GM19099 (cell line): ENCODE results near the gene L3MBTL1.

Source experiments
- POLR2A ChIP-seq: IDR thresholded peaks from 3 replicates; pipeline ENCODE4 v1.6.1; 2011; ENCODE audit warnings: low read depth; ENCODE audit not compliant: insufficient read length; ENCODE audit errors: extremely low read depth

Gene L3MBTL1

DNA sequence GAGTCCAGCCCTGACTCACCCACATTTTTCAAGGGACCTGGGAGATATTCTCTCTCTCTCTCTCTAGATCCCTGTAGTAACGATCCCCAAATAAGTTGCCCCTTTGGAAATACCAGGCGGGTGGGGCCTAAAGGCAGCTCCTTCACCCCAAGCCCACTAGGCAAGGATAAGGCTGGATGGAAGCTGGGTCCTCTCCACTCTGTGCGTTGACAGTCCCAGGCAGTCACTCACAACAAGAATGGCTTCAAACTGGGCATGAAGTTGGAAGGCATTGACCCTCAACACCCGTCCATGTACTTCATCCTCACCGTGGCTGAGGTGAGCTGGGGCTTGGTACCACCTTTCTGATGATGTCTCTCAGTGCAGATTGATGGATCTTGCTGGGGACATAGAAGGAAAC lies 21.6 kb downstream of the L3MBTL1 start:
- no peak for TF ChIP-seq POLR2A

DNA sequence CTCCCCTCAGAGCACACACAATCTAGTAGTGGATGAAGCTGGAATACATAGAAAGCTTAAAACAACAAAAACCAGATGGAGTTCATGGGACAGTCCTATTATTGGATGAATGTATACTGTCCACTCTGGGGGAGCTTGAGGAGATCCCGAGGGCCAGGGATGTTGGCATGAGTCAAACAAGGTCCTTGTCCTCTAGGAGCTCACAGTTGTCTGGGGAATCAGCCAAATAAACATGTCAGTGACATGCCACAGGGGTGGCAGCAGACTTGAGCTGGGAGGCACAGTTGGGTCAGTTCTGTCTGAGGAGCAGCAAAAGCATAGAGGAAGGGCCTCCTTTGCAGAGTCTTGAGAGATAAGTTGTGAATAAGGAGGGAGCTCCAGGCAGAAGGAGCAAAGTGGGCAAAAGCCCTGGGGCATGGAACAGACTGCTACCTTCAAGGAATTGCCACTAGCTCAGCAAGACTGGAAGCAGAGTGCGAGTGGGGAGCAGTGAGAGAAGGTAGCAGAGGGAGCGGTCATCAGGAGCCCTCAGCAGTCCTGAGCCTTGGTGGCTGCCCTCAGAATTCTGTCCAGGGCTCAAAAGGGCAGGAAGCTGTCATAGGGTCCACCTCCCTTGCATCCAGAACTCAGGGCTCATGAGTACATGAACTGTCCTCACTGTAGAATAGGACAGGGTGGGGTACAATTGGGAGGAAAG lies 22.1 kb downstream of the L3MBTL1 start:
- no peak for TF ChIP-seq POLR2A

DNA sequence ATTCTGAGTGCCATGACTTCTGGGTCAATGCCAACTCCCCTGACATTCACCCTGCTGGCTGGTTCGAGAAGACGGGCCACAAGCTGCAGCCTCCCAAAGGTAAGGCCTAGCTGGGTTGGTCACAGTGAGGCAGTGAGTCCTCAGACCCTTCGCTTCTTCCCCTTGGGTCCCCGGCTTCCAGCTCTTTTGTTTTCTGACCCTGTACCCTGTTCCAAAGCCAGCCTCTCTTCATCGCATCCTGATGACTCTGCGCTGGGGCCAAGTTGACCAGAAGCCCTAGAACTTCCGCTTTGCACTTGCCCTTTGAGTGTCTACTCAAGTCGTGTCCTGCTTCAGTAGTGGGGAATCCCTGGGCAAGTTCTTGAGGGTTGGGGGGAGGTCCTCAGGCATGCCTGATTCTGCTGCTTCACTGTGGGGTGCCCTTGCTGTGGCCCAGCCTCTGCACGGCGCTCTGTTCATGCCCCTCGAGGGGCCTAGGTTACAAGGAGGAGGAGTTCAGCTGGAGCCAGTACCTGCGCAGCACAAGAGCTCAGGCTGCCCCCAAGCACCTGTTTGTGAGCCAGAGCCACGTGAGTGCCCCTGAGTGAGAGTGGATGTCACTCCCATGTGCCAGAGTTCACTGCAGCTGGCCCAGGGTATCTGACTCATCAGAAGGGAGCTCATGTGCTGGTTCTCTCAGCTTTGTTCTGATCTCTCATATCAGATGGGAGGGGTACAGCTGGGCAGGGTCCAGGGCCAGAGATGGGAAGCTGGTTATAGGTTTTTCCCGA lies 23.0 kb downstream of the L3MBTL1 start:
- no peak for TF ChIP-seq POLR2A

DNA sequence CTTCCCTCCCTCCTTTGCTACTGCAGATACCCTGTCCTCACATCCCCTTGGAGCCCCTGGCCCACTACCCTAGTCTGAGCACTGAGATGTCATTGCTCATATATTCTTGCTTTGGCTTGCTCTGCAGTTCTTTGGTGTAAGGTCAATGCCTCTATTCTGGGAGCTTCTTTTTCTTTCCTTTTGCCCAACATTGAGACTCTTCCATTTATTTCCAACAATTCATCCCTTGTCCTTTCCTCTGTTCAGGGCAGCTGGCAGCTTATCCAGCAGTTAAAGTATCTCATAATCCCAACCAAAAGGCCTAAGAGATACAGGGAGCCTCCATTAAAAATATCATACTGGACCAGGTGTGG lies 23.6 kb downstream of the L3MBTL1 start:
- no peak for TF ChIP-seq POLR2A

DNA sequence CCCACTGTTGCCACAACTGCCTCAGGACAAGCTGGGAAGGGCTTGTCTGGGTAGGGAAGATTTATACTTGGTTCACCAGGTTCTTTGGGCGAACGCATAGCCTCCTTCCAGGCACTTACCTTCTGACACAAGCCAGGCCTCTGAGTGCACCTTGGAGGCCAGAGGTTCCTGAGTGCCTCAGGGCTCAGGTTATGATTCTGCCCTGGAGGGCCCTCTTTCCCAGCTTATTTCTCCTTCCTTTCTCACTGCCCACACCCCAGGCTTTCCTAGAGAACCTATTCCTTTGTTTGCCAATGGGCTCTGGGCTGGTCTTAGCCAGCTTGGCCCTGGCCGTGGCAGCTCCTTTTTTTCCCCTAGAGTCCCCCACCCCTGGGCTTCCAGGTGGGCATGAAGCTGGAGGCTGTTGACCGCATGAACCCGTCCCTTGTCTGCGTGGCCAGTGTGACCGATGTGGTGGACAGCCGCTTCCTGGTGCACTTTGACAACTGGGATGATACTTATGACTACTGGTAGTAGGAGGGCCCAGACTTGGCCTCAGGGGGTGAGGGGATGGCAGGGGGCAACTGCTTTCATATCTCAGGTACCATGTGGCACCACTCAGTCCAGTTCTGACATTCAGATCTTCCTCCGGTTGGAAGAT lies 25.0 kb downstream of the L3MBTL1 start:
- TF ChIP-seq POLR2A = no peak

DNA sequence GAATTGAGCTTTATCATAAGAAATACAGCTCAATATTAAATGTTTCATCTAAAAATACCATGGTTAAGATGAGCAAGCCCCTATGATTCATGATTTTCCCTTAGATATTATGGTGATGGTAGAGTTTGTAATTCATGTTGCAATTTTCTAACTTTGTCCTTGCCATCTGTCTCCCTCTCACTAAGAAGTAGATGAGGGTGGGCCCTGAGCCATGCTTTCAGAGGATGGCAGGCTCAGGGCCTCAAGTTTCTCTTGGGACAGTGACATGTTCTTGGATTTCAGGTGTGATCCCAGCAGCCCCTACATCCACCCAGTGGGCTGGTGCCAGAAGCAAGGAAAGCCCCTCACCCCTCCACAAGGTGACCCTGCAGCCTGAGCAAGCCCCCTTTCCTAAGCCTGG lies 25.6 kb downstream of the L3MBTL1 start:
- TF ChIP-seq POLR2A = no peak

DNA sequence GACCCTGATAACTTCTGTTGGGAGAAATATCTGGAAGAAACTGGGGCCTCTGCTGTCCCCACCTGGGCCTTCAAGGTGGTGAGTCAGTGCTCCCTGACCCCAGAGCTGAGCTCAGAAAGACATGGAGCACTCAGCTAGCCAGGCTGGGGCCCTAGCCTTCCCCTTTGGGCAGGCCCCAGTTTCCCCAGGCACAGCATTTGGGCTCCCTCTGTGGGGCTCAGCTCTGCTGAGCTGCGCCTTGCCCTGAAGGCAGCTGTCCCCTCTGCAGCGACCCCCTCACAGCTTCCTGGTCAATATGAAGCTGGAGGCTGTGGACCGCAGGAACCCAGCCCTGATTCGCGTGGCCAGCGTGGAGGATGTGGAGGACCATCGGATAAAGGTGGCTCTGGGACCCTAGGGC lies 26.5 kb downstream of the L3MBTL1 start:
- TF ChIP-seq POLR2A = no peak

DNA sequence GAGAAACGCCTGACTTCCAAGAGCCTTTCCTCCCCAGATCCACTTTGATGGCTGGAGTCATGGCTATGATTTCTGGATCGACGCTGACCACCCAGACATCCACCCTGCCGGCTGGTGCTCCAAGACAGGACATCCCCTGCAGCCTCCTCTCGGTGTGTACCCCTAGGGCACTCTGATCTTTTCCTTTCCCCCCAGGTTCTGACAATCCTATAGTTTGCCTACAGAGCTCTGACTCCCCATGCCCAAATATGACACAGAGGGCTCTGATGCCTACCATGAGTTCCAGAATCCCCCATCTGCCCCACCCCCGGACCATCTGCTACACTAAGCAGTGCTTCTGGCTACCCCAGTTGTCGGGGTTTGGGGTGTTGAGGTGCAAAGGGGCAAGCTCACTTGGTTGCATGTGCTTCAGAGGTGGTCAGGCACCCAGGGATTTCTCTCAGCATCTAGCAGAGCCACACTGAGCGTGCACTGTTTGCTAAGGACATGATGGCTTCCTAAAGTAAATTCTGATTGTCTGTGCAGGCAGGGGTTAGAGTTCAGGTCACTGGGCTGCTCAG lies 27.4 kb downstream of the L3MBTL1 start:
- no peak for TF ChIP-seq POLR2A

DNA sequence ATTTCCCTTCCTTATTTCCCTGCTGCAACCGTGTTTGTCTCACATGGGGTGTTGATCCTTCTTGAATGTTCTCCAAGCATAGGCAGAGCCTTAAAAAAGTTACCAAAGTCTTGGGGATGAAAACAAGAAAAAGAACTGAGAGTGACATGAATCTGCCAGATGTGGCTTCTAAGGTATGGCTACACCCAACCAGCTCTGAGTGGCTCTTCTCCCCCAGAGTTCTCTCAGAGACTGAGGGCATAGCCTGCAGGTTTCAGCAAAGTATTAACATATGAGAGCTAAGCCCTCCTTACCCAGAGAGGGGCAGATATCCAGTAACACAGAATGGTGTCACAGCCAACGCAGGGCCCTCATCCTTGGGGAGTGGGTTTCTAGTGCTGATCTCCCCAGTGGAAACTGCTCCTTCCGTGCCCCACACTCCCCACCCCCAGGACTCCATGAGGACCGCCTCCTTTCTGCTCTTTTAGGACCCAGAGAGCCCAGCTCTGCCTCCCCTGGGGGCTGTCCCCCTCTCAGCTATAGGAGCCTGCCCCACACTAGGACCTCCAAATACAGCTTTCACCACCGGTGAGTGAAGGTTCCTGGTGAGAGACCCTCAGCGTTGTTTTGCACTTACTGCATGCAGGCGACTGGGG lies 28.0 kb downstream of the L3MBTL1 start:
- TF ChIP-seq POLR2A = no peak

DNA sequence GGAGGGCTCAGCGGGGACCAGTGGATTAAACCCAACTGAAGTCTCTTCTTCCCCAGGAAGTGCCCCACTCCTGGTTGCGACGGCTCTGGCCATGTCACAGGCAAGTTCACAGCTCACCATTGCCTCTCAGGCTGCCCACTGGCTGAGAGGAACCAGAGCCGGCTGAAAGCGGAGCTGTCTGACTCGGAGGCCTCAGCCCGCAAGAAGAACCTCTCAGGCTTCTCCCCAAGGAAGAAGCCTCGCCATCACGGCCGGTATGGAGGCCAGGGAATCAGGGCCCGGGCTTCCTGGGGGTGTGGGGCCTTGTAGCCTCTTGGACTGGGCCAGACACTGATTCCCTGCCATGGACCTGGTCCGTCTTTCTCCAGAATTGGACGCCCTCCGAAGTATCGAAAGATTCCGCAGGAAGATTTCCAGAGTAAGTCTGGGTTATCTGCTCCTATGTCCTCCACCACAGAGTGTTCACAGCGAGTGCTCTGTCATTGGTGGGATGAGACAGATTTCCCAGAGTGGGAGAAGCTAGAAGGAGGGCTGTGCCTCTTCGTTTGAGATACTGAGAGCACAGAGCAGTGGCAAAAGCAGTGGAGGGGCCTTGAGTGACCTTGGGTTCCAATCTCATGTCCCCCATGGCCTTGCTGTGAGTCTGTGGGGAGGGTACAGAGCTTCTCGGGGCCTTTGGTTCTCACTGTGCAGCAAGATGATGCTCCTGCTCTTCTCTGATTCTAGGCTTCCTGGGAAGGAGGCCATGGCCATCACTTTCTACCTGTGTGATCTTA lies 28.7 kb downstream of the L3MBTL1 start:
- TF ChIP-seq POLR2A = no peak

DNA sequence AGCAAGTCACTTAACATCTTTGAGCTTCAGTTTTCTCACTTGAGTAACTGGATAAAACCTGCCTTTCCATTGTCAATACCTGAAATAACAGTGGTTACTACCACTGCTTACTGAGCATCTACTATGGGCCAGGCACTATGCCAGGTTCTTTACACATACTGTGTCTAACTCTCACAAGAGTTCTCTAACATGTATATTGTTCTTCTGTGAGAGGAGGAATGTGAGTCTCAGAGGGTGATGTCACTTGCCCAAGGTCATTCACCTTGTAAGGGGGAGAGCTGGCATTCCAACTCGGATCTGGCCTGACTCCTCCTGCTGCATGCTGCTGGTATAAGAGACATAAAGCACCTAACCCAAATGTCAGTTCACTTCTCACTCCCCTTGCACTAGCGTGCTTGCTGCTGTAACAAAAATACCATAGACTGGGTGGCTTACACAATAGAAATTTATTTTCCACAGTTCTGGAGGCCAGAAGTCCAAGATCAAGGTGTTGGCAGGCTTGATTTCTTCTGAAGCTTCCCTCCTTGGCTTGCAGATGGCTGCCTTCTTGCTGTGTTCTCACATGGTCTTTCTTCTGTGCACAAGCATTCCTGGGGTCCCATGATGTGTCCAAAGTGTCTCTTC lies 29.4 kb downstream of the L3MBTL1 start:
- no peak for TF ChIP-seq POLR2A

DNA sequence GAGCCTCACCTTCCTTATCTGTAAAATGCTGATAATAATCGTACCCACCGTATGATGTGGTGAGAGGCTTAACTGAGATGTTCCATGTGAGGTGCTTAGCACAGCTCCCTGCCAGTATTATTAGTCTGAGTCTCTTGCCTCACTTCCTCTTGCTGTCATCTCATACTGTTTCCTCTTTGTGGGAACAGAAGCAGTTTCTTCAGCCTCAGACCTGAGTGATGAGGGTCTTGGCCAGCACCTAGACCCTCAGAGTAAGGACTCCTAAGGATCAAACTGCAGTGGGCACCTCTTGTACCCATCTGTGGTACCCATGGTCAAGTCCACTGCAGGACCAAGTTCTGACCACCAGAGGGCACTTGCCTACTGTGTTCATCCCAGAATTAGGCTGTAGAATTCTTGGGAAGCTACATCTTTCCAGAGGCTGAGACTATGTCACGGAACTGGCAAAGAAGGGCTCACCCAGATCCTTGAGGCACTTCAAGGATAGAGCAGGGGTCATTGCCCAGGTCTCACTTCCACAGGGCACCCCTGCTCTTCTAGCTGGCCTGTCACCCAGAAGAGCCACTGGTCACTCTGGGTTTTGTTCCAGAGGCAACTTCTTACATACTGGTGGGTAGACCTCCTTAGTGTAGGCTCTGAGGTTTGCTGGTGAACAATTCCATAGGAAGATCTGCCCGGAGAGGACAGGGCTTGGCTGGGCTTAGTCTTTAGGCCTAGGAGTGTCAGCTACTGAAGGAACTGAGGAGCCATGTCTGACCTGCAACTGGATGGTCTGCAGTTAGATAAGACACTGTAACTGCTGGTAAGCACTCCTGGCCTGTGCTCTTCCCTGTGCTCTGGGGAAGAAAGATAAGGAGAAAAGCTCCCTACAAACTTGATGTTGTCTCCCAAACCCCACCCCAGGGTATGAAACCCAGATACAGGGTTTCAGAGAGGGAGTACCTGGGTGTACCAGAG lies 30.7 kb downstream of the L3MBTL1 start:
- TF ChIP-seq POLR2A = no peak

DNA sequence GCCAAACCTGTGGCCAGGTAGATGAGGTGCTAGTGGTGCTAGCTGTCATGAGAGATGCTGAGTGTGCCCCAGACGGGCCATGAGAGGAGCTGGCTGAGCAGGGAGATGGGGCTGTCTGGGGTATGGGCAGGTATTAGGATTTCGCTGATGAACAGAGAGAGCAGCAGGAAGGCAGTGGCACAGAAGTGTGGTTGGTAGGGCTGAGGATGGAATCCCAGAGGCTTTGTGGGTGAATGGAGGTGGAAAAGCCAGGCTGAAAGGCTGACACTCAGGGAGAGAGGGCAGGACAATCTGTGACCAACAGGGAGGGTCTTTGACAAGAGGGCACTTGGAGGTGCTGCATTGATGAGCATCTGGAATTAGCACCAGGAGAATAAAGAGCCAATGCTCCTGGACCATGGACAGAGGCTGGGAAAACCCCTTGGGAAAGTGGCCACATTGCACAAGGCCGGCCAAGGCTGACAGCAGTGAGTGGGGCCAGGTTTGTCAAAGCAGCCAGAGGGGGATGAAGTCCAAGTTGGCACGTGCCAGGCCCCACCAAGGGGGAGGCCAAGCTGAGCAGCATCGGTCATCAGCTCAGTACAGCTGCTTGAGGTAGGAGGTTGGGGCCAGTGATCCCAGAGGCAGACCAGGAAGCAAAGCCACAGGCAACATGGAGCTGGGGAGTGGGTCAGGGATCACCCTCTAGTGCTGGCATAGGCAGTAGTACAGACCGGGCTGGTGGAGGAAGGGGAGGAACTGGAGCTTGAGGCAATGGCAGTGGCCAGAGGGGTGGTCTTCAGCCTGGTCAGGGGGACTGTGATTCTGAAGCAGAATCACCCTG lies 31.6 kb downstream of the L3MBTL1 start:
- no peak for TF ChIP-seq POLR2A
